Stimulated activated CD8-positive, alpha-beta memory T cell treated with anti-CD3 and anti-CD28 coated beads, Interleukin-12 subunit alpha, Interleukin-12 subunit beta, amount 100 ng/mL, for 24 hours (primary cell): ENCODE results near the gene RAB27B.
"Not testable (repeated sequence)": the region's sequence is repeated elsewhere in the genome, so short reads cannot be mapped to it uniquely, and the experiment has no call there.

Experiments used
- DNase-seq: peaks from one replicate; pipeline ENCODE4 v3.0.0-alpha.2; 2020; ENCODE audit errors: extremely low read depth

The RAB27B gene

GRCh38 chr18:54815086-54815485 lies 13.2 kb upstream of the RAB27B start:
- no peak for DNase-seq

- not testable (repeated sequence) for DNase-seq
These were observed 7.4 kb upstream of the RAB27B start for GRCh38 chr18:54820785-54821275.

- no peak for DNase-seq
These were observed 5.1 kb upstream of the RAB27B start for GRCh38 chr18:54822872-54823845.

- no peak for DNase-seq
These were observed 3.5 kb upstream of the RAB27B start for GRCh38 chr18:54824761-54825160.

- no peak for DNase-seq
These were observed 2.5 kb upstream of the RAB27B start for GRCh38 chr18:54825601-54826344.

GRCh38 chr18:54828986-54829385 lies 709 bp downstream of the RAB27B start:
- no peak for DNase-seq

GRCh38 chr18:54829856-54830255 lies 1.6 kb downstream of the RAB27B start:
- DNase-seq = no peak

GRCh38 chr18:54830260-54830659 lies 2.0 kb downstream of the RAB27B start:
- DNase-seq = no peak

- DNase-seq = no peak
These were observed 2.6 kb downstream of the RAB27B start for GRCh38 chr18:54830866-54831265.

- no peak for DNase-seq
These were observed 7.7 kb downstream of the RAB27B start for GRCh38 chr18:54835944-54836343.

- no peak for DNase-seq
These were observed 15.0 kb downstream of the RAB27B start for GRCh38 chr18:54843314-54843713.

- DNase-seq = no peak
These were observed 17.5 kb downstream of the RAB27B start for GRCh38 chr18:54845787-54846186.

GRCh38 chr18:54848121-54848520 lies 19.8 kb downstream of the RAB27B start:
- DNase-seq = no peak

GRCh38 chr18:54849683-54850082 lies 21.4 kb downstream of the RAB27B start:
- DNase-seq = no peak

- no peak for DNase-seq
These were observed 22.3 kb downstream of the RAB27B start for GRCh38 chr18:54850598-54850997.

GRCh38 chr18:54852780-54853675 lies 24.8 kb downstream of the RAB27B start:
- no peak for DNase-seq

- not testable (repeated sequence) for DNase-seq
These were observed 26.8 kb downstream of the RAB27B start for GRCh38 chr18:54855050-54855449.

- no peak for DNase-seq
These were observed 27.9 kb downstream of the RAB27B start for GRCh38 chr18:54856105-54856646.

- DNase-seq = no peak
These were observed 29.2 kb downstream of the RAB27B start for GRCh38 chr18:54857499-54857898.

- no peak for DNase-seq
These were observed 31.6 kb downstream of the RAB27B start for GRCh38 chr18:54859667-54860421.

GRCh38 chr18:54860941-54861340 lies 32.7 kb downstream of the RAB27B start:
- no peak for DNase-seq
